ENCODE measurements around the gene CD209. TPM values are rescaled to one million over a fixed set of nuclear protein-coding genes. Genes with fewer than 3 reads are reported as not detected.

Gene CD209
- total and polyA plus RNA-seq, 9 donors: 2.0 to 5.2 (median 2.9) TPM

- no peak overlapping the region for H3K27ac ChIP-seq (ENCODE audit: low read length)
- no peaks in the 10 kb centered on the region for H3K9me3 ChIP-seq (replicated peaks; ENCODE audit: control insufficient read depth, low read depth, low read length)
- 57% methylated on average over 6 of the region's 15 CpGs for WGBS (ENCODE audit: insufficient coverage)
- no peak overlapping the region for H3K4me3 ChIP-seq (ENCODE audit: low read length)
- DNase-seq: no peak
- H3K4me1 ChIP-seq (ENCODE audit: control insufficient read depth, insufficient read depth, low read length): no peaks in the 10 kb centered on the region
- peaks cover 8% of the 10 kb centered on the region for H3K27me3 ChIP-seq (ENCODE audit: control insufficient read depth, insufficient read depth, low read length)
- H3K36me3 ChIP-seq (ENCODE audit: control insufficient read depth, insufficient read depth, low read length): no peaks in the 10 kb centered on the region
Measured at GRCh38 chr19:7699417-7700401, 47.6 kb downstream of the CD209 start.

GRCh38 chr19:7699003-7699402, 48.3 kb downstream of the CD209 start:
- Histone ChIP-seq H3K27me3 (ENCODE audit: control insufficient read depth, insufficient read depth, low read length) (peaks cover 8% of the 10 kb centered on the region), H3K4me1 (ENCODE audit: control insufficient read depth, insufficient read depth, low read length) (no peaks in the 10 kb centered on the region), H3K4me3 (ENCODE audit: low read length) (no peak overlapping the region), H3K27ac (ENCODE audit: low read length) (no peak overlapping the region), H3K36me3 (ENCODE audit: control insufficient read depth, insufficient read depth, low read length) (no peaks in the 10 kb centered on the region), H3K9me3 (replicated peaks; ENCODE audit: control insufficient read depth, low read depth, low read length) (no peaks in the 10 kb centered on the region)
- DNase-seq: no peak
- WGBS (ENCODE audit: insufficient coverage): 23% methylated on average over 2 of the region's 2 CpGs

- Histone ChIP-seq H3K27me3 (ENCODE audit: control insufficient read depth, insufficient read depth, low read length) (peaks cover 8% of the 10 kb centered on the region), H3K9me3 (replicated peaks; ENCODE audit: control insufficient read depth, low read depth, low read length) (no peaks in the 10 kb centered on the region), H3K4me3 (ENCODE audit: low read length) (no peak overlapping the region), H3K36me3 (ENCODE audit: control insufficient read depth, insufficient read depth, low read length) (no peaks in the 10 kb centered on the region), H3K27ac (ENCODE audit: low read length) (no peak overlapping the region), H3K4me1 (ENCODE audit: control insufficient read depth, insufficient read depth, low read length) (no peaks in the 10 kb centered on the region)
- WGBS (ENCODE audit: insufficient coverage): 17% methylated on average over 10 of the region's 11 CpGs
- DNase-seq: no peak
Measured at GRCh38 chr19:7698583-7698982, 48.8 kb downstream of the CD209 start.

- DNase-seq: no peak
- Histone ChIP-seq H3K4me1 (ENCODE audit: control insufficient read depth, insufficient read depth, low read length) (no peaks in the 10 kb centered on the region), H3K27ac (ENCODE audit: low read length) (no peak overlapping the region), H3K4me3 (ENCODE audit: low read length) (no peak overlapping the region), H3K27me3 (ENCODE audit: control insufficient read depth, insufficient read depth, low read length) (peaks cover 8% of the 10 kb centered on the region), H3K36me3 (ENCODE audit: control insufficient read depth, insufficient read depth, low read length) (no peaks in the 10 kb centered on the region), H3K9me3 (replicated peaks; ENCODE audit: control insufficient read depth, low read depth, low read length) (no peaks in the 10 kb centered on the region)
- WGBS (ENCODE audit: insufficient coverage): 76% methylated on average over 9 of the region's 10 CpGs
Measured at GRCh38 chr19:7697721-7698287, 49.5 kb downstream of the CD209 start.

- no peak for DNase-seq
- WGBS (ENCODE audit: insufficient coverage): 67% methylated on average over 1 of the region's 4 CpGs
- Histone ChIP-seq H3K36me3 (ENCODE audit: control insufficient read depth, insufficient read depth, low read length) (no peaks in the 10 kb centered on the region), H3K4me1 (ENCODE audit: control insufficient read depth, insufficient read depth, low read length) (no peaks in the 10 kb centered on the region), H3K27ac (ENCODE audit: low read length) (no peak overlapping the region), H3K27me3 (ENCODE audit: control insufficient read depth, insufficient read depth, low read length) (peaks cover 6% of the 10 kb centered on the region), H3K4me3 (ENCODE audit: low read length) (no peak overlapping the region), H3K9me3 (replicated peaks; ENCODE audit: control insufficient read depth, low read depth, low read length) (no peaks in the 10 kb centered on the region)
Measured at GRCh38 chr19:7694499-7694898, 52.8 kb downstream of the CD209 start.

GRCh38 chr19:7692417-7693088, 54.8 kb downstream of the CD209 start:
- 89% methylated on average over 13 of the region's 13 CpGs for WGBS (ENCODE audit: insufficient coverage)
- Histone ChIP-seq H3K4me3 (ENCODE audit: low read length) (no peak overlapping the region), H3K9me3 (replicated peaks; ENCODE audit: control insufficient read depth, low read depth, low read length) (no peaks in the 10 kb centered on the region), H3K27ac (ENCODE audit: low read length) (no peak overlapping the region), H3K36me3 (ENCODE audit: control insufficient read depth, insufficient read depth, low read length) (no peaks in the 10 kb centered on the region), H3K4me1 (ENCODE audit: control insufficient read depth, insufficient read depth, low read length) (no peaks in the 10 kb centered on the region), H3K27me3 (ENCODE audit: control insufficient read depth, insufficient read depth, low read length) (peaks cover 3% of the 10 kb centered on the region)
- no peak for DNase-seq

GRCh38 chr19:7691497-7691896, 55.8 kb downstream of the CD209 start:
- DNase-seq: no peak
- Histone ChIP-seq H3K4me3 (ENCODE audit: low read length) (no peak overlapping the region), H3K27ac (ENCODE audit: low read length) (no peak overlapping the region), H3K9me3 (replicated peaks; ENCODE audit: control insufficient read depth, low read depth, low read length) (no peaks in the 10 kb centered on the region), H3K4me1 (ENCODE audit: control insufficient read depth, insufficient read depth, low read length) (no peaks in the 10 kb centered on the region), H3K36me3 (ENCODE audit: control insufficient read depth, insufficient read depth, low read length) (no peaks in the 10 kb centered on the region), H3K27me3 (ENCODE audit: control insufficient read depth, insufficient read depth, low read length) (no peaks in the 10 kb centered on the region)

- WGBS (ENCODE audit: insufficient coverage): 87% methylated on average over 8 of the region's 8 CpGs
- Histone ChIP-seq H3K27me3 (ENCODE audit: control insufficient read depth, insufficient read depth, low read length) (no peaks in the 10 kb centered on the region), H3K4me3 (ENCODE audit: low read length) (no peak overlapping the region), H3K27ac (ENCODE audit: low read length) (no peak overlapping the region), H3K4me1 (ENCODE audit: control insufficient read depth, insufficient read depth, low read length) (no peaks in the 10 kb centered on the region), H3K36me3 (ENCODE audit: control insufficient read depth, insufficient read depth, low read length) (no peaks in the 10 kb centered on the region), H3K9me3 (replicated peaks; ENCODE audit: control insufficient read depth, low read depth, low read length) (no peaks in the 10 kb centered on the region)
- DNase-seq: no peak
Measured at GRCh38 chr19:7690779-7691258, 56.5 kb downstream of the CD209 start.

Data from muscle of leg (tissue), 11 donors.